GM12878 (cell line): ENCODE results near the gene A3GALT2.

ENCODE experiments used
- FOXM1 ChIP-seq: IDR thresholded peaks from 2 replicates; pipeline ENCODE4 v1.6.1; 2012; ENCODE audit warnings: low read depth, mild to moderate bottlenecking, inconsistent platforms, low read length, moderate library complexity
- RFX5 ChIP-seq: IDR thresholded peaks from 2 replicates; pipeline ENCODE4 v1.6.1; 2011; ENCODE audit warnings: low read depth, low read length, improper control_type of control experiment
- SP1 ChIP-seq: IDR thresholded peaks from one replicate; pipeline ENCODE4 v1.6.1; 2011; ENCODE audit warnings: low read depth, low read length
- TARDBP ChIP-seq: IDR thresholded peaks from 2 replicates; pipeline ENCODE4 v1.6.1; 2016; ENCODE audit warnings: borderline replicate concordance
- TF ChIP-seq, protein P1 (sequence below): IDR thresholded peaks from 2 replicates; pipeline ENCODE4 v1.6.1; 2012; ENCODE audit warnings: mild to moderate bottlenecking, low read depth, low read length

DNA sequence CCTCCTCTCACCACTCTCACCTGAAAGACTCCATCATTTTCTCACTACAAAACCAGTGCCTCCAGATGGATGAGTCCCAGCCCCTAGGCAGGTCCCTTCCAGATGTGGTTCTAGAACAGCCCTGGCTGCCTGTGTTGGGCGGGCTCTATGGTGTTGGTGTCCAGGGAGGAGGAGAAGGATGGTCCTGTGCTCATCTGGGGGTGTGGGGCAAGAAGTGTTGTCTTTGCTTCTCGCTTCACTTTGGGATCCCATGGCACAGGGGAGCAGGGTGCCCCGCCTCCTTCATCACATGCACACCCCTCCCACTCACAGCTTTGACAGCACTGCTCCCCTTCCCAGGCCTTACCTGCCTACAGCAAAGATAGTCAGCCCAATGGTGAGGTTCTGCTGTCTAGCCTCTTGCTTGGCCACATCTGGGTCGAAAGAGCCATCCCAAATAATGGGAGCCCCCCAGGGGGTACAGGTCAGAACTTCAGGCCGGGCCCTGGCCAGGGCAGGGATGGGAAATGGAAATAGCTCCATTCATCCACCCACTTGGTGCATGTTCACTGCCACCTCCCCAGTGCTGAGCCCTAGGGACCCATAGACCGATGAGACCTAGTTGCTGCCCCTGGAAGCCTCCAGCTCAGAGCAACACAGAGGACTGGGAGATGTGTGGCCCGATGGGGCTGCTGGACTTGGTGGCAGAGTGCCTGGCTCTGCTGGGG is 9.0 kb downstream of the A3GALT2 start:
- TF ChIP-seq FOXM1: no peak
- TF ChIP-seq, protein P1, sequence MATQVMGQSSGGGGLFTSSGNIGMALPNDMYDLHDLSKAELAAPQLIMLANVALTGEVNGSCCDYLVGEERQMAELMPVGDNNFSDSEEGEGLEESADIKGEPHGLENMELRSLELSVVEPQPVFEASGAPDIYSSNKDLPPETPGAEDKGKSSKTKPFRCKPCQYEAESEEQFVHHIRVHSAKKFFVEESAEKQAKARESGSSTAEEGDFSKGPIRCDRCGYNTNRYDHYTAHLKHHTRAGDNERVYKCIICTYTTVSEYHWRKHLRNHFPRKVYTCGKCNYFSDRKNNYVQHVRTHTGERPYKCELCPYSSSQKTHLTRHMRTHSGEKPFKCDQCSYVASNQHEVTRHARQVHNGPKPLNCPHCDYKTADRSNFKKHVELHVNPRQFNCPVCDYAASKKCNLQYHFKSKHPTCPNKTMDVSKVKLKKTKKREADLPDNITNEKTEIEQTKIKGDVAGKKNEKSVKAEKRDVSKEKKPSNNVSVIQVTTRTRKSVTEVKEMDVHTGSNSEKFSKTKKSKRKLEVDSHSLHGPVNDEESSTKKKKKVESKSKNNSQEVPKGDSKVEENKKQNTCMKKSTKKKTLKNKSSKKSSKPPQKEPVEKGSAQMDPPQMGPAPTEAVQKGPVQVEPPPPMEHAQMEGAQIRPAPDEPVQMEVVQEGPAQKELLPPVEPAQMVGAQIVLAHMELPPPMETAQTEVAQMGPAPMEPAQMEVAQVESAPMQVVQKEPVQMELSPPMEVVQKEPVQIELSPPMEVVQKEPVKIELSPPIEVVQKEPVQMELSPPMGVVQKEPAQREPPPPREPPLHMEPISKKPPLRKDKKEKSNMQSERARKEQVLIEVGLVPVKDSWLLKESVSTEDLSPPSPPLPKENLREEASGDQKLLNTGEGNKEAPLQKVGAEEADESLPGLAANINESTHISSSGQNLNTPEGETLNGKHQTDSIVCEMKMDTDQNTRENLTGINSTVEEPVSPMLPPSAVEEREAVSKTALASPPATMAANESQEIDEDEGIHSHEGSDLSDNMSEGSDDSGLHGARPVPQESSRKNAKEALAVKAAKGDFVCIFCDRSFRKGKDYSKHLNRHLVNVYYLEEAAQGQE: no peak
- TF ChIP-seq TARDBP: no peak
- TF ChIP-seq SP1: no peak
- no peak for TF ChIP-seq RFX5
